ENCODE measurements around the gene IER5. TPM values are rescaled to one million over a fixed set of nuclear protein-coding genes. Genes with fewer than 3 reads are reported as not detected.
"Not testable (repeated sequence)": the region's sequence is repeated elsewhere in the genome, so short reads cannot be mapped to it uniquely, and the experiment has no call there.

Gene IER5
- 10 to 100 TPM; 26.6 to 85.5 (median 32.2) TPM for total RNA-seq
- 37.3 TPM for total RNA-seq (2013)
- total RNA-seq = 35.7 to 299 (median 193) reads per million in 29 experiments

DNA sequence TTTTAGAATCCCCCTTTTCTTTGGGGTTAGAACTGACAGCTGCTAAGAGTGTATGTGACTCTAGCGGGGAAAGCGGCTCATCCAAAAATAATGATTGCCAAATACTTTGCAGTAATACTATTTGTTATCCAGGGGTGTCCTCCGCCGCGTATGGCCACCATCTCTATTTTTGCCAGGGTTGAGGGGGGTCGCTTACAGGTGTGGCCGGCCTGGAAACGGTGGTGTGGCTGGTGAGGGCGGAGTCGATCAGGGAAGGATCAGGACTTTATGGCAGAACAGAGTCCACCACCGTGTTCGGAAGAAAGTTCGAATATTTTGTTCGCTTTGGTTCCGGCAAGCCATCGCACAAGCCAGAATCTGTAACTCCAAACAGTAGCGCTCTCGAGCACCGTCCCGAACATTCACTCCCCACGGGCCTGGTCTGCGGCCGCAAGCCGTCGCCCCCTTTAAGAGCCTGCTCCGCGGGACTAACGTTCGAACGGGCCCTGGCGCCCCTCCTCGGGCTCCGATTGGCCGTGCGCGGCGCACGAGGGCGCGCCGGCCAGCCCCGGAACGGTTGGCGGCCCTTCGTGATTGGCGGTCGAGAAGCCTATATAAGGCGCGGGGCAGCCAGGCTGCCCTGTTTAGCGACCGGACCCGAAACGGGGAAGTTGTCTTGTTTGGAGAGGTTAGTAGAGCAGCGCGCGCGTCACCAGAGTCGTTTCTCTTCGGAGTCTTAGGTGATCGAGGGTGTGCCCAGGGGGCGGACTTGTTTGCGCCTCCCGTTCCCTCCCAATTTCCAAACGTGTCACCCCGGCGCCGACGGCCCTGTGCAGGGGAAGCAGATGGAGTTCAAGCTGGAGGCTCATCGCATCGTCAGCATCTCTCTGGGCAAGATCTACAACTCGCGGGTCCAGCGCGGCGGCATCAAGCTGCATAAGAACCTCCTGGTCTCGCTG, at the start of gene IER5:
Gene IER5 (plus strand): TSS at position 622 of the 938 bp plus-strand sequence. CDS start 203 bp downstream, at position 825.
- Histone ChIP-seq H3K27ac (ENCODE audit: low read length) (peak within 1 kb of the TSS; percentile 96), H3K4me1 (ENCODE audit: control insufficient read depth in 1 of 2, extremely low read depth in 1 of 2, insufficient read depth in 2 of 2, low read length in 2 of 2) (peaks cover 8 to 19% of the 10 kb centered on the region in 2 experiments), H3K9me3 (no peaks in the 10 kb centered on the region), H3K27me3 (replicated peaks in 1 of 2; ENCODE audit: control insufficient read depth in 2 of 2, extremely low read depth in 1 of 2, insufficient read depth in 2 of 2, low read length in 1 of 2) (no peaks in the 10 kb centered on the region), H3K36me3 (ENCODE audit: control insufficient read depth in 2 of 2, extremely low read depth in 1 of 2, insufficient read depth in 1 of 2, low read length in 1 of 2) (peaks cover 0 to 3% of the 10 kb centered on the region in 2 donors), H3K4me3 (ENCODE audit: control insufficient read depth in 1 of 2, extremely low read depth in 1 of 2, low read length in 1 of 2) (peak within 1 kb of the TSS; percentile 66 to 91)
- ATAC-seq (replicated peaks in 1 of 4) (peak; percentile 73 to 87 (median 82)), DNase-seq (peak; percentile 83 to 97 (median 89))
- Mint-ChIP-seq H3K27ac (peak within 1 kb of the TSS; percentile 97 to 98), H3K4me1 (peaks cover 48 to 56% (median 51%) of the 10 kb centered on the region in 3 donors), H3K36me3 (peaks cover 15% of the 10 kb centered on the region), H3K27me3 (no peaks in the 10 kb centered on the region), H3K9me3 (no peaks in the 10 kb centered on the region), H3K4me3 (peak within 1 kb of the TSS; percentile 89 to 99 (median 96))
- WGBS (ENCODE audit: insufficient coverage) = 2% methylated on average over 67 of the region's 76 CpGs
- CTCF ChIA-PET = interaction anchor here in 1 of 2 donors (1.0 kb wide), 1 partner anchor 55 kb away, joined by 5 read pairs; no protein-coding TSS in a partner anchor
- POLR2A ChIA-PET = interaction anchor here (0.5 to 5.4 kb wide), 4 partner anchors 12 to 1958 kb away, joined by 4 to 147 read pairs (median 15); no protein-coding TSS in a partner anchor

DNA sequence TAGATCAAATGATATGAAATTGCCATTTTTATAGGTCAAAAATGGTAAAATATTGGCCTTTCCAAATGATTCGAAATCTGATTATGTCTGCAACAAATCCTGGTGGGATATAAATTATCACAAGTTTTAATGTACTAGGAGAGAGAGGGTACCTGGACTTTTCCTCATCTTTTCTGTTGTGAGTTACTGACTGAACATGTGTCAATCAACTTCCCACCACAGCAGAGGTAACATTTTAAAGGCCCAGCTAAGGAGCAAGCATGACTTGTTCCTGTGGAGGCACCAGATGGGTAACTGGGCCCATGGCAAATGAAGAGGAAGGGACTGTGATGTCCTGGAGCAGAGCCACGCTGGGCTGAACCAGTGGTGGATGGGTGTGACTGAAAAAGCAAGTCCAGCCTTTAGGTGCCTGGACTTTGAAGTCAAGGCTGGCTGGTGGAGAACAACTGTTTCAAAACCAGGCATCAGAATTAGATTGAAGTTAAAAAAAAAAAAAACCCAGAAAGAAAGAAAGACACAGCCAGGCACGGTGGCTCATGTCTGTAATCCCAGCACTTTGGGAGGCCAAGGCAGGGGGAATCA, 48.1 kb upstream of the IER5 start:
- no peak for DNase-seq
- Histone ChIP-seq H3K27me3 (replicated peaks in 1 of 2; ENCODE audit: control insufficient read depth in 2 of 2, extremely low read depth in 1 of 2, insufficient read depth in 2 of 2, low read length in 1 of 2) (no peaks in the 10 kb centered on the region), H3K4me1 (ENCODE audit: control insufficient read depth in 1 of 2, extremely low read depth in 1 of 2, insufficient read depth in 2 of 2, low read length in 2 of 2) (peaks cover 24 to 51% of the 10 kb centered on the region in 2 experiments), H3K36me3 (ENCODE audit: control insufficient read depth in 2 of 2, extremely low read depth in 1 of 2, insufficient read depth in 1 of 2, low read length in 1 of 2) (peaks cover 0 to 23% of the 10 kb centered on the region in 2 donors), H3K4me3 (ENCODE audit: control insufficient read depth in 1 of 2, extremely low read depth in 1 of 2, low read length in 1 of 2) (no peak overlapping the region), H3K9me3 (no peaks in the 10 kb centered on the region), H3K27ac (ENCODE audit: low read length) (no peak overlapping the region)
- ATAC-seq (replicated peaks in 1 of 4) = no peak
- no peaks in the 10 kb centered on the region for H3K9me3 Mint-ChIP-seq
- H3K27me3 Mint-ChIP-seq = no peaks in the 10 kb centered on the region
- ChIA-PET POLR2A (no interaction called here), CTCF (interaction anchor here (0.7 to 4.3 kb wide), 5 partner anchors 101 to 125 kb away, joined by 3 to 28 read pairs (median 3); no protein-coding TSS in a partner anchor)
- H3K4me3 Mint-ChIP-seq = no peak overlapping the region
- H3K36me3 Mint-ChIP-seq = peaks cover 36% of the 10 kb centered on the region
- H3K27ac Mint-ChIP-seq = no peak overlapping the region
- WGBS (ENCODE audit: insufficient coverage) = 100% methylated on average over 1 of the region's 3 CpGs
- peaks cover 71 to 80% (median 80%) of the 10 kb centered on the region in 3 donors for H3K4me1 Mint-ChIP-seq

DNA sequence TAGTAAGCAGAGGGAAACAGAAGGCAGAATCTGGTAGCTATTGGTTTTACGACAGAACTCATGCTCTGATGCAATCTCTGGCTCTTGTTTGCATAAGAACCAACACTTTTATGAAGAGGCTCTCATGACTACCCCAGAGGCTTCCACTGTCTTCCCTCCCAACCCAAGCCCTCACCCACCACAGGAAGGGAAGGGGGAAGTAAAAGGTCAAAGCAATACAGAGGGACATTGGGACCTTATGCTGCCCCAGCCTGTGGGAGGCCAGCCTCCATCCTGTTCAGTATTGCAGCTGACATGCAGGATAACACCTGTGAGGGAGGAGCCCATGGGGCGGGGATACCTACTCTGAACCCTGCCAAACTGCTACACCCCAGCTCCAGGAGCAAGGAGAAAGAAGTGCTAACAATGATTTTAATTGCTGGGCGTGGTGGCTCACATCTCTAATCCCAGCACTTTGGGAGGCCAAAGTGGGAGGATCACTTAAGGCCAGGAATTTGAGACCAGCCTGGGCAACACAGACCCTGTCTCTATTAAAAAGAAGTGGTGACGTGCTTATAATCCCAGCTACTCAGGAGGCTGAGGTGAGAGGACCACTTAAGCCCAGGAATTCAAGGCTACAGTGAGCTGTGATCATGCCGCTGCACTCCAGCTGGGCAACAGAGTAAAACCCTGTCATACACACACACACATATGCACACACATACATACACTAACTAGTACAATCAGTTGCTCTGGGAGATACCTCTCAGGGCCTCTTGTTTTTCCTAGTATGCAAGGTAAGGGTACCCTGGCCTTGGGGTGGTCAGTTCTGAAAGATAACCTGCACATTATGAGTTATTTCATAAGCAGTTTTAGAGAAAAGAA, 45.2 kb upstream of the IER5 start:
- peaks cover 38% of the 10 kb centered on the region for H3K36me3 Mint-ChIP-seq
- DNase-seq (no peak), ATAC-seq (replicated peaks in 1 of 4) (no peak)
- peak overlapping the region in 1 of 2 donors; percentile 63 for H3K27ac Mint-ChIP-seq
- ChIA-PET POLR2A (interaction anchor here (0.6 to 0.7 kb wide), 3 partner anchors 18 to 36 kb away, joined by 3 read pairs; no protein-coding TSS in a partner anchor), CTCF (interaction anchor here (0.6 to 0.7 kb wide), 3 partner anchors 10 to 1052 kb away, joined by 3 to 4 read pairs (median 3); partner anchors contain the start of gene MR1 (in 1 of the 2))
- no peak overlapping the region for H3K4me3 Mint-ChIP-seq
- Histone ChIP-seq H3K4me3 (ENCODE audit: control insufficient read depth in 1 of 2, extremely low read depth in 1 of 2, low read length in 1 of 2) (no peak overlapping the region), H3K9me3 (no peaks in the 10 kb centered on the region), H3K36me3 (ENCODE audit: control insufficient read depth in 2 of 2, extremely low read depth in 1 of 2, insufficient read depth in 1 of 2, low read length in 1 of 2) (peaks cover 0 to 24% of the 10 kb centered on the region in 2 donors), H3K27me3 (replicated peaks in 1 of 2; ENCODE audit: control insufficient read depth in 2 of 2, extremely low read depth in 1 of 2, insufficient read depth in 2 of 2, low read length in 1 of 2) (no peaks in the 10 kb centered on the region), H3K27ac (ENCODE audit: low read length) (no peak overlapping the region), H3K4me1 (ENCODE audit: control insufficient read depth in 1 of 2, extremely low read depth in 1 of 2, insufficient read depth in 2 of 2, low read length in 2 of 2) (peaks cover 10 to 32% of the 10 kb centered on the region in 2 experiments)
- H3K9me3 Mint-ChIP-seq = no peaks in the 10 kb centered on the region
- no peaks in the 10 kb centered on the region for H3K27me3 Mint-ChIP-seq
- H3K4me1 Mint-ChIP-seq = peaks cover 48 to 52% (median 51%) of the 10 kb centered on the region in 3 donors
- WGBS (ENCODE audit: insufficient coverage) = 80% methylated on average over 1 of the region's 5 CpGs

GRCh38 chr1:181044449-181044966, 44.0 kb upstream of the IER5 start:
- Histone ChIP-seq H3K27ac (ENCODE audit: low read length) (no peak overlapping the region), H3K36me3 (ENCODE audit: control insufficient read depth in 2 of 2, extremely low read depth in 1 of 2, insufficient read depth in 1 of 2, low read length in 1 of 2) (peaks cover 3 to 12% of the 10 kb centered on the region in 2 donors), H3K27me3 (replicated peaks in 1 of 2; ENCODE audit: control insufficient read depth in 2 of 2, extremely low read depth in 1 of 2, insufficient read depth in 2 of 2, low read length in 1 of 2) (no peaks in the 10 kb centered on the region), H3K4me3 (ENCODE audit: control insufficient read depth in 1 of 2, extremely low read depth in 1 of 2, low read length in 1 of 2) (no peak overlapping the region), H3K4me1 (ENCODE audit: control insufficient read depth in 1 of 2, extremely low read depth in 1 of 2, insufficient read depth in 2 of 2, low read length in 2 of 2) (peaks cover 10 to 20% of the 10 kb centered on the region in 2 experiments), H3K9me3 (no peaks in the 10 kb centered on the region)
- ChIA-PET POLR2A (interaction anchor here in 1 of 2 donors (0.6 kb wide), 1 partner anchor 32 kb away, joined by 7 read pairs; no protein-coding TSS in a partner anchor), CTCF (no interaction called here)
- peak in 27 of 35 experiments; percentile 11 to 62 (median 31) for DNase-seq
- Mint-ChIP-seq H3K27me3 (no peaks in the 10 kb centered on the region), H3K36me3 (peaks cover 31% of the 10 kb centered on the region), H3K27ac (peak overlapping the region; percentile 48 to 66), H3K4me1 (peaks cover 38 to 46% (median 43%) of the 10 kb centered on the region in 3 donors), H3K9me3 (no peaks in the 10 kb centered on the region), H3K4me3 (no peak overlapping the region)
- ATAC-seq (replicated peaks in 1 of 4) = peak; percentile 55 to 94 (median 68)
- 83% methylated on average over 1 of the region's 5 CpGs for WGBS (ENCODE audit: insufficient coverage)

GRCh38 chr1:181045946-181046345, 42.6 kb upstream of the IER5 start:
- H3K27me3 Mint-ChIP-seq; DNase-seq; POLR2A ChIA-PET; H3K9me3 Mint-ChIP-seq; H3K27me3 ChIP-seq (replicated peaks in 1 of 2; ENCODE audit: control insufficient read depth in 2 of 2, extremely low read depth in 1 of 2, insufficient read depth in 2 of 2, low read length in 1 of 2); H3K4me3 Mint-ChIP-seq; H3K27ac Mint-ChIP-seq; H3K9me3 ChIP-seq; H3K27ac ChIP-seq (ENCODE audit: low read length); H3K4me3 ChIP-seq (ENCODE audit: control insufficient read depth in 1 of 2, extremely low read depth in 1 of 2, low read length in 1 of 2); ATAC-seq (replicated peaks in 1 of 4): not testable (repeated sequence)
- WGBS (ENCODE audit: insufficient coverage) = 99% methylated on average over 11 of the region's 22 CpGs
- CTCF ChIA-PET = interaction anchor here in 1 of 2 donors (0.7 kb wide), 1 partner anchor 122 kb away, joined by 9 read pairs; no protein-coding TSS in a partner anchor
- peaks cover 30% of the 10 kb centered on the region for H3K36me3 Mint-ChIP-seq
- peaks cover 29 to 39% (median 34%) of the 10 kb centered on the region in 3 donors for H3K4me1 Mint-ChIP-seq
- Histone ChIP-seq H3K36me3 (ENCODE audit: control insufficient read depth in 2 of 2, extremely low read depth in 1 of 2, insufficient read depth in 1 of 2, low read length in 1 of 2) (peaks cover 5 to 18% of the 10 kb centered on the region in 2 donors), H3K4me1 (ENCODE audit: control insufficient read depth in 1 of 2, extremely low read depth in 1 of 2, insufficient read depth in 2 of 2, low read length in 2 of 2) (peaks cover 10 to 16% of the 10 kb centered on the region in 2 experiments)
